T47D (cell line): Measurements from ENCODE around the gene PRKX.
"Not testable (repeated sequence)": the region's sequence is repeated elsewhere in the genome, so short reads cannot be mapped to it uniquely, and the experiment has no call there.

ENCODE experiments used
- DNase-seq, 2 experiments: peaks; one replicate each; pipeline versions ENCODE4 v3.0.0 to v3.0.0-alpha.2; 2011 to 2012; ENCODE audit warnings: low read depth in 1 of 2, low spot score in 1 of 2
- JUND ChIP-seq: IDR thresholded peaks from 2 replicates; pipeline ENCODE4 v1.6.1; 2012; ENCODE audit warnings: low read depth
- in situ Hi-C: cut with HindIII; loops from 2 replicates; pipeline ENCODE4 v1.10.0; 2016; ENCODE audit warnings: low sequenced_read_pairs, low pct_unique_long_range_greater_than_20kb

PRKX gene

GRCh38 chrX:3659761-3660160 lies 53.7 kb downstream of the PRKX start:
- DNase-seq: no peak
- TF ChIP-seq JUND: no peak
- in situ Hi-C loops: no loop called here

GRCh38 chrX:3655181-3655580 lies 58.3 kb downstream of the PRKX start:
- TF ChIP-seq JUND: no peak
- no peak for DNase-seq
- in situ Hi-C loops: no loop called here

GRCh38 chrX:3653111-3653510 lies 60.3 kb downstream of the PRKX start:
- TF ChIP-seq JUND: no peak
- in situ Hi-C loops: no loop called here
- DNase-seq: no peak

GRCh38 chrX:3651277-3651676 lies 62.2 kb downstream of the PRKX start:
- in situ Hi-C loops: no loop called here
- no peak for TF ChIP-seq JUND
- DNase-seq: peak in 1 of 2 experiments; percentile 48

GRCh38 chrX:3648084-3648483 lies 65.4 kb downstream of the PRKX start:
- in situ Hi-C loops: no loop called here
- no peak for TF ChIP-seq JUND
- DNase-seq: no peak

GRCh38 chrX:3639858-3640631 lies 73.4 kb downstream of the PRKX start:
- in situ Hi-C loops, DNase-seq: not testable (repeated sequence)

- in situ Hi-C loops: no loop called here
- peak in 1 of 2 experiments; percentile 10 for DNase-seq
- no peak for TF ChIP-seq JUND
These were observed 74.2 kb downstream of the PRKX start for GRCh38 chrX:3639236-3639635.

- in situ Hi-C loops: no loop called here
- DNase-seq: peak; percentile 31 to 73
These were observed 75.1 kb downstream of the PRKX start for GRCh38 chrX:3638280-3638873.

GRCh38 chrX:3636803-3637202 lies 76.6 kb downstream of the PRKX start:
- no peak for TF ChIP-seq JUND
- in situ Hi-C loops: no loop called here
- no peak for DNase-seq

More at GRCh38 chrX:3638280-3638873, 75.1 kb downstream of the PRKX start:
- no peak for TF ChIP-seq JUND

GRCh38 chrX:3631196-3631595 lies 82.3 kb downstream of the PRKX start:
- no peak for DNase-seq
- in situ Hi-C loops: no loop called here
- TF ChIP-seq JUND: no peak

GRCh38 chrX:3627594-3627993 lies 85.9 kb downstream of the PRKX start:
- no peak for TF ChIP-seq JUND
- in situ Hi-C loops: no loop called here
- DNase-seq: no peak

- DNase-seq: no peak
- TF ChIP-seq JUND: no peak
- in situ Hi-C loops: no loop called here
These were observed 92.0 kb downstream of the PRKX start for GRCh38 chrX:3621414-3621813.

GRCh38 chrX:3611744-3612143 lies 101.7 kb downstream of the PRKX start:
- in situ Hi-C loops, DNase-seq: not testable (repeated sequence)
